SK-N-MC (cell line): ENCODE data around the gene HOXB7.

Experiments
- DNase-seq: peaks from one replicate; pipeline ENCODE4 v3.0.0-alpha.2; 2011; ENCODE audit warnings: low read depth, low spot score
- H3K27ac ChIP-seq: fragments of 200-600 bp; sonication (generic); 2 replicates; pipeline ENCODE4 v1.5.1; 2016; ENCODE audit warnings: mixed run types
- H3K36me3 ChIP-seq: fragments of 200-600 bp; sonication (generic); 2 replicates; pipeline ENCODE4 v1.6.1; 2017; ENCODE audit warnings: antibody characterized with exemption, low read length, mixed read lengths; ENCODE audit not compliant: insufficient read depth
- H3K4me3 ChIP-seq: fragments of 200-600 bp; sonication (generic); 2 replicates; pipeline ENCODE4 v1.5.1; 2016
- H3K9ac ChIP-seq: fragments of 200-600 bp; sonication (generic); 2 replicates; pipeline ENCODE4 v1.8.0; 2017; ENCODE audit warnings: mixed run types, mixed read lengths; ENCODE audit not compliant: insufficient read length
- H3K9me3 ChIP-seq: fragments of 200-600 bp; sonication (generic); 2 replicates; pipeline ENCODE4 v1.6.1; 2017; ENCODE audit warnings: low read depth, mild to moderate bottlenecking, antibody characterized with exemption, low read length, moderate library complexity, mixed read lengths
- EZH2 ChIP-seq: fragments of 200-600 bp; sonication (generic); IDR thresholded peaks from one replicate; pipeline ENCODE4 v1.6.1; 2017; ENCODE audit warnings: antibody characterized with exemption
- FOXP2 ChIP-seq: optimal IDR thresholded peaks from 2 replicates; pipeline ENCODE3; 2011; ENCODE audit warnings: mild to moderate bottlenecking, moderate library complexity; ENCODE audit not compliant: insufficient read depth; ENCODE audit errors: extremely low read length, control extremely low read depth
- POLR2AphosphoS5 ChIP-seq: IDR thresholded peaks from 2 replicates; pipeline ENCODE4 v1.6.1; 2012; ENCODE audit warnings: mild to moderate bottlenecking, low read depth, low read length, borderline replicate concordance

HOXB7 gene

DNA sequence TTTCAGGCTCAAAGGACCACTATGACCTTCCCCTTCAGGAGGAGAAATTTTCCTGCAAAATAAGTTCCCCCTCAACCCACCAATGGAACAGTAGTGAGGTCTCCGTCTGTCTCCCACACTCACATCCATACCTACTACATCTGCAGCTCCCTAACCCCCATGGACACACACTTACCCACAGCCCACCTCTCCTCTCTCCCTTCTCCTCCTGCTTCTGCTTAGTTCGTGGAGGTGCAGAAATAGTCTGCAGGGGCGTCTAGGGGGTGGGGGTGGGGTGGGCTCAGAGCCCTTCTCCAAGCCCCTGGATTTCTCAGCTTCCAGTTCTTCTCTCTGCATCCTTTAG lies 41.6 kb downstream of the HOXB7 start:
- H3K4me3 ChIP-seq = peak overlapping the region; percentile 39
- peaks cover 2% of the 10 kb centered on the region; the same call in 1 of the 2 replicates for H3K36me3 ChIP-seq
- H3K9ac ChIP-seq = no peak overlapping the region
- H3K27ac ChIP-seq = no peak overlapping the region
- TF ChIP-seq POLR2AphosphoS5 = no peak
- TF ChIP-seq EZH2 = no peak
- TF ChIP-seq FOXP2 = no peak
- H3K9me3 ChIP-seq = no peaks in the 10 kb centered on the region
- DNase-seq = no peak

- TF ChIP-seq POLR2AphosphoS5 = no peak
- no peak for TF ChIP-seq FOXP2
- TF ChIP-seq EZH2 = no peak
- Histone ChIP-seq H3K4me3 (peak overlapping the region; percentile 39), H3K9me3 (no peaks in the 10 kb centered on the region), H3K36me3 (peaks cover 2% of the 10 kb centered on the region; the same call in 1 of the 2 replicates), H3K27ac (no peak overlapping the region), H3K9ac (no peak overlapping the region)
- no peak for DNase-seq
These were observed 42.1 kb downstream of the HOXB7 start for GRCh38 chr17:48568499-48569239.

DNA sequence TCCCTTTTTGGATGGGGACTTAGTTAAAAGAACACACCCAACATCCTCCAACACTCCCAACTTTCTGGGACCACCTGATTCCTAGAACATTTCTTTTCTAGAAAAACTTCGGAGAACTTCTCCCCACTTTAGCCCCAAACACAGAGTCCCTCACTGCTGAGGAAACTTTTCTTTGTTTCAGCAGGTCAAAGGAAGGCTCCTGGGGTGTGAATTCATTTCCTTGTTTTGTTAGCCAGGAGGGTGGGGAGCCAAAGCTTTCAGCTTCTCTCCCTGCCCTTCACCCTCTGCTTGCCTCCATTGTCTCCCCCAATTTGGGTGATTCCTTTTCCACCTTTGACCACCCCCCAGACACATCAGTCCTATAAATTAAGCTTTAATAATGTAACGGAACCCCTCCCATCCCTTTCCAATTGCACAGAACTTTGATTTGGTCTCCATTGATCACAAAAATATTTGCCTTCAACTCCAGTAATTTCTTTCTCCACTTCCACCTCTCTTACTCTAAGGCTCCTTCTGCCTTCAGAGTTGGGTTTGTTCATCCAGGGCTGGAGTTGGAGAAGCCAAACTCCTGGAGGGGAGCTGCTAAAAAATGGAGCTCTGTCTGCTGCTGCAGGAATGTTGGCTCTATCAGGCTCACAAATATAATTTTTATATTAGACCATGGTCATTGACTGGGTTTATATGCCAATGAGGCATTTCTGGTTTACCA lies 43.0 kb downstream of the HOXB7 start:
- H3K4me3 ChIP-seq = no peak overlapping the region
- H3K9me3 ChIP-seq = no peaks in the 10 kb centered on the region
- H3K36me3 ChIP-seq = peaks cover 2% of the 10 kb centered on the region; the same call in 1 of the 2 replicates
- DNase-seq = no peak
- H3K9ac ChIP-seq = no peak overlapping the region
- TF ChIP-seq POLR2AphosphoS5 (no peak), EZH2 (no peak)
- H3K27ac ChIP-seq = no peak overlapping the region

DNA sequence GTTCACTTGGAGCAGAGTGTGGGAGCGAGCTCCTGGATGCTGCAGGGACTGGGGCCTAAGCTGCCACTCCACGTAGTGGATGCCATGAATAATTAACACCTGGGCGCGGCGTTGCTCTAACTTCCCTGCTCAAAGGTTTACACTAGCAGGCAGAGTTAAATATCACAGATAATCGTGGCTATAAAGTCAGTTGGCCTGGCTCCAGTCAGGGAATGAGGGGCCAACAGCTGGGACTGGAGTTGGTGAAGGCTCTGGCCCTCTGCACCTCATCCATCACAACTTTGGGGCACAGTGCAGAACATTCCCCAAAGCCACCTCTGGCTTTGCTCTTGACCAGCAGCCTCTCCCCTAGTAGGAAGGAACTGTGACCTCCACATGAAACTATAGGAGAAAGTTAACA lies 43.6 kb downstream of the HOXB7 start:
- no peak overlapping the region for H3K4me3 ChIP-seq
- TF ChIP-seq EZH2 (no peak), POLR2AphosphoS5 (no peak), FOXP2 (no peak)
- no peak for DNase-seq
- H3K9me3 ChIP-seq = no peaks in the 10 kb centered on the region
- no peak overlapping the region for H3K27ac ChIP-seq
- no peak overlapping the region for H3K9ac ChIP-seq
- peaks cover 2% of the 10 kb centered on the region; the same call in 1 of the 2 replicates for H3K36me3 ChIP-seq

- H3K36me3 ChIP-seq = 0 out of 2 replicates have a peak, but pooled peaks cover under 1% of the 10 kb centered on the region
- no peak for TF ChIP-seq POLR2AphosphoS5
- TF ChIP-seq EZH2 = no peak
- no peak for TF ChIP-seq FOXP2
- no peak overlapping the region for H3K4me3 ChIP-seq
- no peaks in the 10 kb centered on the region for H3K9me3 ChIP-seq
- no peak for DNase-seq
- H3K9ac ChIP-seq = no peak overlapping the region
- no peak overlapping the region for H3K27ac ChIP-seq
These were observed 44.1 kb downstream of the HOXB7 start for GRCh38 chr17:48566717-48567116.

DNA sequence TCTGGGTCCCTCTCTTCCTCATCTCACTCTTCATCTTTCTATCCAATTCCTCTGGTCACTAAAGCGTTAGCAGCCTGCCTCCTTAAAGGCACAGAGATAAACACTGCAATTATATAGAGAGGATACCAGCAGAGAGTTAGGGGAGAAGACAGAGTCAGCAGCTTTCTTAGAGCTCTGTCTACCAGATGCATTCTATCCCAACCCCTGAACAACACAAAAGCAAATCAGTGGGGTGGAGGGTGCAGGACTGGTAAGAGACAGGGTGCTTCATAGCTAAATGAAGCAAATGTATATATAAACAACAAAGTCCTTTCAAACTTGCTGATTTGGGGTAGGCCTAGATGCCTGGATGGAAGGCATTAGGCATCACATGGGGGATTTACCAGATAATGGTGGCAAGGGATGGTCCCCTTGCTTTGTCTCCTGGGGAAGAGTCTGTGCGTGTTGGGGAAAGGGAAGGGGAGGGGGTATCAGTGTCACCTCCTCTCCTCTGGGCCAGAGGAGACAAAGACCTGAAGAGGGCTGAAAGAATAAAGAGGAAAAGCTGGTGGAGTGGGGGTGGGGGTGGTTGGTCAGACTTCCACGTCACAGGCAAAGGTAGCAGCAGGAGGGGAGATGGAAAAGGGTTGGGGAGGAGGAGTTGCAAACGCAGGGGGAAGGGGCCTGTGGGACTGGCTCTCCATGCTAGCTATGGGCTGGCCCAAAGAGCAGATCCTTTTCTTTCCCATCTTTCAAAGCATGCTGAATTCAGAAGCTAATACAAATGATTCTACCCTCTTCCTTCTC lies 44.7 kb downstream of the HOXB7 start:
- no peaks in the 10 kb centered on the region for H3K9me3 ChIP-seq
- H3K27ac ChIP-seq = no peak overlapping the region
- H3K9ac ChIP-seq = no peak overlapping the region
- TF ChIP-seq FOXP2 = no peak
- no peak for TF ChIP-seq POLR2AphosphoS5
- no peak for TF ChIP-seq EZH2
- H3K4me3 ChIP-seq = no peak overlapping the region
- DNase-seq = no peak
- no peaks in the 10 kb centered on the region for H3K36me3 ChIP-seq

DNA sequence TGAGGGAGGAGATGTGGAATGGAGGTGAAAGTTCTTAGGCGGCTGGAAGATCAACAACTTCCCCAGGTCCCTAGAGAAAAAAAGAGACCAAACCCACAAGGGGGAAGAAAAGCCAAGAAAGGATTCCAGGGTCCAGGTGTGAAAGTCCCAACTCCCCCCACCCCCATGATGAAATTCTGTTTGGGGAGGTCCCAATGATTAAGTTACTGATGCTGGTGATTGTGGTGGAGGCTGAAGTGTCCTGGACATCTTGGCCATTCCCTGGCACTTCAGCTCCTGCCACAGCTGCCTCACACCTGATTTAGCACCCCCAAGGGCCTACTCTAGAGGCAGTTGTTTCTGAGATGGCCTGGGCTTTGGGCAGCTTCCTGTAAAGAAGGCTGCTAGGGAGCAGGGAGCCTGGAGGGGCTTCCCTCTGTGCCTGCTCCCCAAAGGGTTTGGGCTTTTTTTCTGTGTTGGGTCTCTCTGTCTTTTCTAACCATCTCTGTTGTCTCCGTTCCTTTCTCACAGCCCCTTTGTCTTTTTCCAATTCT lies 45.7 kb downstream of the HOXB7 start:
- H3K9ac ChIP-seq = no peak overlapping the region
- H3K27ac ChIP-seq = no peak overlapping the region
- TF ChIP-seq FOXP2 = no peak
- TF ChIP-seq POLR2AphosphoS5 = no peak
- no peak for TF ChIP-seq EZH2
- H3K36me3 ChIP-seq = no peaks in the 10 kb centered on the region
- no peaks in the 10 kb centered on the region for H3K9me3 ChIP-seq
- no peak overlapping the region for H3K4me3 ChIP-seq
- no peak for DNase-seq
